Upper lobe of left lung (tissue), 6 donors: Measurements from ENCODE around the gene MCHR2. TPM values are rescaled to one million over a fixed set of nuclear protein-coding genes. Genes with fewer than 3 reads are reported as not detected.
"Not testable (repeated sequence)": the region's sequence is repeated elsewhere in the genome, so short reads cannot be mapped to it uniquely, and the experiment has no call there.

Experiments
- ATAC-seq, 2 donors: fragments of 200-7000 bp; cut with Tn5 transposase; one replicate each; pipeline ENCODE4 v1.9.1; 2022; ENCODE audit warnings: mild to moderate bottlenecking in 2 of 2, moderate library complexity in 2 of 2; ENCODE audit not compliant: low FRiP score in 2 of 2
- DNase-seq, 2 donors: peaks; one replicate each; pipeline ENCODE4 v3.0.0-alpha.2; 2019 to 2020
- H3K27ac ChIP-seq, 4 donors: fragments of 200-600 bp; sonication (generic); one replicate each; pipeline ENCODE4 v1.5.1; 2016 to 2019
- H3K27me3 ChIP-seq, 4 donors: fragments of 200-600 bp; sonication (generic); one replicate each; pipeline ENCODE4 v1.5.1; 2017 to 2019
- H3K36me3 ChIP-seq, 4 donors: fragments of 200-600 bp; sonication (generic); one replicate each; pipeline ENCODE4 v1.5.1; 2016 to 2019
- H3K4me1 ChIP-seq, 4 donors: fragments of 200-600 bp; sonication (generic); one replicate each; pipeline ENCODE4 v1.5.1; 2018 to 2019
- H3K4me3 ChIP-seq, 4 donors: fragments of 200-600 bp; sonication (generic); one replicate each; pipeline ENCODE4 v1.5.1; 2017 to 2019; ENCODE audit warnings: mild to moderate bottlenecking in 2 of 4, moderate library complexity in 1 of 4
- H3K9me3 ChIP-seq, 4 donors: fragments of 200-600 bp; sonication (generic); one replicate each; pipeline ENCODE4 v1.5.1; 2018 to 2019
- CTCF ChIP-seq, 6 experiments: fragments of 450-650 bp in 4 of 6; fragments of 200-600 bp in 2 of 6; sonication (generic) in 2 of 6; IDR thresholded peaks; one replicate each; pipeline ENCODE4 v1.5.1; 2016 to 2019; ENCODE audit warnings: antibody characterized with exemption in 6 of 6
- EP300 ChIP-seq, 4 donors: sonication (generic); formaldehyde crosslinking; IDR thresholded peaks; one replicate each; pipeline ENCODE4 v1.5.1; 2017; ENCODE audit warnings: antibody characterized with exemption in 4 of 4, control low read depth in 2 of 4
- POLR2A ChIP-seq, 4 donors: fragments of 450-650 bp; IDR thresholded peaks; one replicate each; pipeline ENCODE4 v1.5.1; 2016 to 2017; ENCODE audit warnings: antibody characterized with exemption in 4 of 4, mild to moderate bottlenecking in 2 of 4
- POLR2AphosphoS5 ChIP-seq, 2 donors: sonication (generic); formaldehyde crosslinking; IDR thresholded peaks; one replicate each; pipeline ENCODE4 v1.5.1; 2017; ENCODE audit warnings: antibody characterized with exemption in 2 of 2
- WGBS, 2 donors: methylation state at CpG; one replicate each; pipeline ENCODE4 v1.1.5; 2017 to 2018; 5-methylcytosine and 5-hydroxymethylcytosine counted together
- total RNA-seq, 6 donors: library from RNA; depleted of rRNA in 4 of 6; stranded (reverse); fragments of >200 nt in 4 of 6; gene quantifications; one replicate each; pipeline versions ENCODE4 v1.1.0 to v1.2.1, GENCODE V29; 2016 to 2021
- donor health status: DM: no; HTN: no; CAD: no; lungs with moderate emphysema.
- donor health status: DM: no; HTN: yes; CAD: no; lungs with severe emphysema.

MCHR2 gene
- not detected for total RNA-seq

GRCh38 chr6:99993533-99994251, at the start of gene MCHR2:
Gene MCHR2, minus strand, starts transcription at chr6:99994223. Its CDS starts 38,076 bp downstream, at chr6:99956147.
- DNase-seq (peak in 1 of 2 donors; percentile 84), ATAC-seq (peak in 1 of 2 donors; percentile 23)
- H3K4me1 ChIP-seq: peaks cover 0 to 10% (median 0%) of the 10 kb centered on the region in 4 donors
- TF ChIP-seq EP300 (IDR thresholded peaks at IDR 0.05) (no peak), CTCF (IDR thresholded peaks at IDR 0.05) (no peak), POLR2AphosphoS5 (IDR thresholded peaks at IDR 0.05) (no peak), POLR2A (IDR thresholded peaks at IDR 0.05) (no peak)
- H3K9me3 ChIP-seq: no peaks in the 10 kb centered on the region
- 2 to 8% methylated on average over 40 to 45 of the region's 64 CpGs for WGBS, 2 donors
- peaks cover 0 to 9% (median 3%) of the 10 kb centered on the region in 4 donors for H3K27me3 ChIP-seq
- peak within 1 kb of the TSS in 3 of 4 donors; percentile 24 to 29 (median 27) for H3K4me3 ChIP-seq
- H3K36me3 ChIP-seq: no peaks in the 10 kb centered on the region
- H3K27ac ChIP-seq: no peak within 1 kb of the TSS

GRCh38 chr6:100038546-100038945, 44.5 kb upstream of the MCHR2 start:
- H3K4me1 ChIP-seq, H3K27me3 ChIP-seq, H3K36me3 ChIP-seq, H3K27ac ChIP-seq, H3K9me3 ChIP-seq, H3K4me3 ChIP-seq, ATAC-seq, DNase-seq: not testable (repeated sequence)
- 0 to 73% methylated on average over 1 of the region's 1 CpG for WGBS, 2 donors

- Histone ChIP-seq H3K4me1 (no peaks in the 10 kb centered on the region), H3K9me3 (peaks cover 0 to 8% (median 3%) of the 10 kb centered on the region in 4 donors), H3K4me3 (no peak overlapping the region), H3K36me3 (no peaks in the 10 kb centered on the region), H3K27me3 (no peaks in the 10 kb centered on the region), H3K27ac (no peak overlapping the region)
- ATAC-seq (no peak), DNase-seq (no peak)
- TF ChIP-seq POLR2AphosphoS5 (IDR thresholded peaks at IDR 0.05): no peak
- TF ChIP-seq POLR2A (IDR thresholded peaks at IDR 0.05): no peak
- TF ChIP-seq CTCF (IDR thresholded peaks at IDR 0.05): no peak
- no peak for TF ChIP-seq EP300 (IDR thresholded peaks at IDR 0.05)
- 56 to 57% methylated on average over 8 of the region's 8 CpGs for WGBS, 2 donors
Observed at GRCh38 chr6:100035873-100036653, 42.0 kb upstream of the MCHR2 start.

GRCh38 chr6:100023798-100024197, 29.8 kb upstream of the MCHR2 start:
- TF ChIP-seq CTCF (IDR thresholded peaks at IDR 0.05): no peak
- no peak for TF ChIP-seq POLR2A (IDR thresholded peaks at IDR 0.05)
- no peak for TF ChIP-seq EP300 (IDR thresholded peaks at IDR 0.05)
- no peak for TF ChIP-seq POLR2AphosphoS5 (IDR thresholded peaks at IDR 0.05)
- 72 to 77% methylated on average over 2 of the region's 2 CpGs for WGBS, 2 donors

GRCh38 chr6:100022847-100023246, 28.8 kb upstream of the MCHR2 start:
- DNase-seq: no peak
- WGBS, 2 donors: 79 to 84% methylated on average over 3 of the region's 3 CpGs
- no peak overlapping the region for H3K4me3 ChIP-seq
- peaks cover 0 to 2% (median 0%) of the 10 kb centered on the region in 4 donors for H3K9me3 ChIP-seq
- H3K36me3 ChIP-seq: no peaks in the 10 kb centered on the region
- no peaks in the 10 kb centered on the region for H3K4me1 ChIP-seq
- no peak for TF ChIP-seq POLR2A (IDR thresholded peaks at IDR 0.05)
- TF ChIP-seq POLR2AphosphoS5 (IDR thresholded peaks at IDR 0.05): no peak
- TF ChIP-seq CTCF (IDR thresholded peaks at IDR 0.05): no peak
- TF ChIP-seq EP300 (IDR thresholded peaks at IDR 0.05): no peak
- no peak for ATAC-seq
- no peaks in the 10 kb centered on the region for H3K27me3 ChIP-seq
- no peak overlapping the region for H3K27ac ChIP-seq

More at GRCh38 chr6:100023798-100024197, 29.8 kb upstream of the MCHR2 start:
- Histone ChIP-seq H3K9me3 (no peaks in the 10 kb centered on the region), H3K4me1 (no peaks in the 10 kb centered on the region), H3K27me3 (no peaks in the 10 kb centered on the region), H3K27ac (no peak overlapping the region), H3K36me3 (no peaks in the 10 kb centered on the region), H3K4me3 (no peak overlapping the region)
- no peak for DNase-seq
- no peak for ATAC-seq
